Measurements from ENCODE around the gene INTS14.

GRCh38 chr15:65561934-65562333 lies 49.0 kb downstream of the INTS14 start:
- TF ChIP-seq ZNF398 (CRISPR knock-in tag; IDR thresholded peaks at IDR 0.05) (no peak), TCF7L2 (IDR thresholded peaks at IDR 0.05; ENCODE audit: low read depth, low read length) (no peak), NFYB (IDR thresholded peaks at IDR 0.05; ENCODE audit: extremely low read depth, insufficient read length) (no peak), POLR2AphosphoS5 (IDR thresholded peaks at IDR 0.05; ENCODE audit: control insufficient read depth, insufficient read depth, low read depth, low read length) (no peak), FOXP1 (CRISPR knock-in tag; IDR thresholded peaks at IDR 0.05) (no peak), ATF2 (CRISPR knock-in tag; IDR thresholded peaks at IDR 0.05) (no peak), ESRRB (CRISPR knock-in tag; IDR thresholded peaks at IDR 0.05; ENCODE audit: borderline replicate concordance) (no peak), ESRRA (IDR thresholded peaks at IDR 0.05; ENCODE audit: borderline replicate concordance, low read depth) (no peak), CHD2 (IDR thresholded peaks at IDR 0.05; ENCODE audit: low read depth, low read length) (no peak), PTRF (tag; IDR thresholded peaks at IDR 0.05) (no peak), EZH2 (IDR thresholded peaks at IDR 0.05; ENCODE audit: borderline replicate concordance, low read depth, low read length) (no peak)
